HG03039 (cell line): ENCODE results near the gene TACC2.

Source experiments
- ATAC-seq: cut with Tn5 transposase; IDR thresholded peaks from one replicate; pipeline ENCODE4 v1.9.1; 2021; ENCODE audit warnings: mild to moderate bottlenecking, moderate library complexity; ENCODE audit not compliant: unreplicated experiment

The TACC2 gene

GRCh38 chr10:122303271-122304053 lies 314.5 kb downstream of the TACC2 start:
- no peak for ATAC-seq
